Transverse colon (tissue), 4 donors: ENCODE measurements around the gene ABCD4. TPM values are rescaled to one million over a fixed set of nuclear protein-coding genes. Genes with fewer than 3 reads are reported as not detected.

Source experiments
- DNase-seq: peaks from one replicate; pipeline ENCODE4 v3.0.0-alpha.2; 2019
- H3K27ac ChIP-seq, 4 donors: fragments of 200-600 bp; sonication (generic); 2 replicates each; pipeline ENCODE4 v1.5.1; 2016 to 2018; ENCODE audit warnings: inconsistent platforms in 4 of 4
- H3K27me3 ChIP-seq: fragments of 200-600 bp; sonication (generic); 2 replicates; pipeline ENCODE4 v1.5.1; 2017; ENCODE audit warnings: inconsistent platforms
- H3K36me3 ChIP-seq, 4 donors: fragments of 200-600 bp; sonication (generic); 2 replicates each; pipeline ENCODE4 v1.5.1; 2017 to 2019; ENCODE audit warnings: inconsistent platforms in 4 of 4
- H3K4me1 ChIP-seq, 4 donors: fragments of 200-600 bp; sonication (generic); 2 replicates each; pipeline ENCODE4 v1.5.1; 2017 to 2020; ENCODE audit warnings: inconsistent platforms in 4 of 4
- H3K4me3 ChIP-seq, 4 donors: fragments of 200-600 bp; sonication (generic); 1 replicate in 1 of 4; 2 replicates in 3 of 4; pipeline versions ENCODE4 v1.5.1 to v1.6.1; 2017 to 2019; ENCODE audit warnings: inconsistent platforms in 4 of 4
- H3K9me3 ChIP-seq, 2 donors: fragments of 200-600 bp; sonication (generic); 2 replicates each; pipeline ENCODE4 v1.5.1; 2017 to 2019; ENCODE audit warnings: inconsistent platforms in 2 of 2
- EP300 ChIP-seq: sonication (generic); formaldehyde crosslinking; IDR thresholded peaks from one replicate; pipeline ENCODE4 v1.6.1; 2017; ENCODE audit warnings: antibody characterized with exemption, low read depth
- POLR2A ChIP-seq: fragments of 450-650 bp; IDR thresholded peaks from one replicate; pipeline ENCODE4 v1.6.1; 2016; ENCODE audit warnings: antibody characterized with exemption, mild to moderate bottlenecking, moderate library complexity
- POLR2AphosphoS5 ChIP-seq, 3 donors: sonication (generic); formaldehyde crosslinking; IDR thresholded peaks; one replicate each; pipeline ENCODE4 v1.6.1; 2016; ENCODE audit warnings: antibody characterized with exemption in 3 of 3
- WGBS, 2 donors: methylation state at CpG; one replicate each; pipeline ENCODE4 v1.1.5; 2018; ENCODE audit warnings: low coverage in 1 of 2; 5-methylcytosine and 5-hydroxymethylcytosine counted together
- in situ Hi-C, 4 donors: fragments of 200-750 bp; cut with MboI; loops; one replicate each; pipeline versions ENCODE4 v1.15.0 to v1.15.1; 2017; ENCODE audit warnings: low sequenced_read_pairs in 3 of 4, low pct_ligation_motif_present in 1 of 4, low pct_unique_long_range_greater_than_20kb in 1 of 4
- intact Hi-C: fragments of 100-400 bp; cut with DNase I; formaldehyde crosslinking; loops from one replicate; pipeline ENCODE4 v1.15.1; 2023; ENCODE audit warnings: low total_unique reads
- total RNA-seq, 4 donors: library from RNA; depleted of rRNA; stranded (reverse); fragments of >200 nt; gene quantifications; one replicate each; pipeline ENCODE4 v1.1.0, GENCODE V29; 2016
- TF ChIP-seq, protein P1 (sequence below), 5 experiments: fragments of 200-600 bp in 3 of 5; fragments of 450-650 bp in 2 of 5; sonication (generic) in 3 of 5; IDR thresholded peaks; 1 replicate in 2 of 5; 2 replicates in 3 of 5; pipeline ENCODE4 v1.5.1; 2016 to 2017; ENCODE audit warnings: antibody characterized with exemption in 5 of 5, inconsistent platforms in 3 of 5, mild to moderate bottlenecking in 2 of 5, moderate library complexity in 1 of 5

ABCD4 gene
- total RNA-seq, 4 donors from 2014 or later, result 51.6 to 107 (median 73.1) TPM

DNA sequence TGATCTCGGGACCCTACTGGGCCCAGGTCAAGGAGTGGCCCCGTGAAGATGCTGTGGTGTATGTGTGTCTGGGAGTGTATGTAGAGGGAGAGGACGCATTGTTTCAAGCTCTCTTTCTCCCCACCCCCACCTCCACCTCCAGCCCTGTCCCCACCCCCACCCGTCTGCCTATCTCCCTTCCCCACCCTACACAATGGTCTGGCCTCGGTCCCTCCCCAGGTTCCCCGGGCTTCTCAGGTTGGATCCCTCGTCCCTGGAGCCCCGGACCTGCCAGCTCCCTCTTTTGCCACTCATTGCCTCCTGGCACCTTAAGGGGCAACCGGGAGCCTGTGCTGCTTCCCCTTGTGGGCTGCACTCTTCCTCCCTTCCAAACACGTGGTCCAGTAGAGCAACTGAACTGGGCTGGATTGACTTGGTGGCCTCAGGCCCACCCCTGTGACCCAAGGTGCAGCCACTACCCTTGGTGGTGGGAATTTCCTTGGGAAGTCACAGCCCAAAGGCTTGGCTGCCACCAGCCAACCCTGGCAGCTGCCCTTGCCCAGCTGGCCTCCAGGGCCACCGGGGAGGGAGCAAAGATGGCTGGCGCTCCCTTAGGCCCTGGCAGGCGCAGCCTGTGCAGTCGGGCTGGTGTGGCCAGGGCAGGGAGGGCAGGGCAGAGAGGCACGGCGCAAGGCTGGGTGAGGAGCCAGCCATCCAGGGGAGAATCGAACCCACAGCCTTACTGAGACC is 46.2 kb upstream of the ABCD4 start:
- Histone ChIP-seq H3K27me3 (peaks cover 14% of the 10 kb centered on the region), H3K4me3 (no peak overlapping the region), H3K36me3 (no peaks in the 10 kb centered on the region), H3K4me1 (peaks cover 0 to 9% (median 7%) of the 10 kb centered on the region in 4 donors), H3K27ac (no peak overlapping the region), H3K9me3 (no peaks in the 10 kb centered on the region)
- in situ Hi-C loops, result no loop called here
- no peak for DNase-seq
- WGBS, 2 donors, result 61 to 80% methylated on average over 1 to 17 of the region's 17 CpGs
- intact Hi-C loops, result no loop called here
- no peak for TF ChIP-seq EP300
- no peak for TF ChIP-seq POLR2AphosphoS5 (IDR thresholded peaks at IDR 0.05)
- TF ChIP-seq POLR2A, result no peak
- TF ChIP-seq, protein P1, sequence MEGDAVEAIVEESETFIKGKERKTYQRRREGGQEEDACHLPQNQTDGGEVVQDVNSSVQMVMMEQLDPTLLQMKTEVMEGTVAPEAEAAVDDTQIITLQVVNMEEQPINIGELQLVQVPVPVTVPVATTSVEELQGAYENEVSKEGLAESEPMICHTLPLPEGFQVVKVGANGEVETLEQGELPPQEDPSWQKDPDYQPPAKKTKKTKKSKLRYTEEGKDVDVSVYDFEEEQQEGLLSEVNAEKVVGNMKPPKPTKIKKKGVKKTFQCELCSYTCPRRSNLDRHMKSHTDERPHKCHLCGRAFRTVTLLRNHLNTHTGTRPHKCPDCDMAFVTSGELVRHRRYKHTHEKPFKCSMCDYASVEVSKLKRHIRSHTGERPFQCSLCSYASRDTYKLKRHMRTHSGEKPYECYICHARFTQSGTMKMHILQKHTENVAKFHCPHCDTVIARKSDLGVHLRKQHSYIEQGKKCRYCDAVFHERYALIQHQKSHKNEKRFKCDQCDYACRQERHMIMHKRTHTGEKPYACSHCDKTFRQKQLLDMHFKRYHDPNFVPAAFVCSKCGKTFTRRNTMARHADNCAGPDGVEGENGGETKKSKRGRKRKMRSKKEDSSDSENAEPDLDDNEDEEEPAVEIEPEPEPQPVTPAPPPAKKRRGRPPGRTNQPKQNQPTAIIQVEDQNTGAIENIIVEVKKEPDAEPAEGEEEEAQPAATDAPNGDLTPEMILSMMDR (IDR thresholded peaks at IDR 0.05), result no peak

- Histone ChIP-seq H3K36me3 (no peaks in the 10 kb centered on the region), H3K27ac (no peak within 1 kb of the TSS), H3K4me3 (no peak within 1 kb of the TSS), H3K4me1 (peaks cover 0 to 9% (median 7%) of the 10 kb centered on the region in 4 donors), H3K9me3 (no peaks in the 10 kb centered on the region), H3K27me3 (peaks cover 14% of the 10 kb centered on the region)
- 63 to 100% methylated on average over 1 to 12 of the region's 12 CpGs for WGBS, 2 donors
- in situ Hi-C loops, result no loop called here
- TF ChIP-seq, protein P1 (IDR thresholded peaks at IDR 0.05), result no peak
- no peak for TF ChIP-seq POLR2AphosphoS5 (IDR thresholded peaks at IDR 0.05)
- intact Hi-C loops, result no loop called here
- DNase-seq, result no peak
These were observed 45.6 kb upstream of the ABCD4 start, which contains the start of gene VRTN for GRCh38 chr14:74348241-74348734. Gene VRTN (plus strand): TSS chr14:74348471. CDS start chr14:74356784, 8,313 bp downstream.

DNA sequence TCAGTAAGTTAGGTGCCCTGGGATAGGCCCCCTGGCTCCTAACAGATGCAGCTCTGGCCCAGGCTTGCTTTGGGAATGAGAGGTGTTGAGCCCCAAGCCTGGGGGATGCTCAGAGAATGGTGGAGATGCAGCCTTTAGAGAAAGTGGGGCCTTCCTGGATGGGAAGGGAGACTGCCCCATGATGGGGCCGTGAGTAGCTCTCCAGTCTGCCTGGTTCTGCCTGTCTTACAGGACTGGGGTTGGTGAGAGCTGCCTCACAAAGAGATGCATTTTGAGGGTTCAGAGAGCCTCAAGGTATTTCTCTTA is 45.0 kb upstream of the ABCD4 start:
- H3K27ac ChIP-seq, result no peak overlapping the region
- peaks cover 14% of the 10 kb centered on the region for H3K27me3 ChIP-seq
- TF ChIP-seq POLR2A (no peak), POLR2AphosphoS5 (IDR thresholded peaks at IDR 0.05) (no peak), EP300 (no peak)
- TF ChIP-seq, protein P1 (IDR thresholded peaks at IDR 0.05), result no peak
- no peaks in the 10 kb centered on the region for H3K9me3 ChIP-seq
- 63% methylated on average over 1 of the region's 1 CpG; no CpG with 5 or more reads in 1 of the 2 donors for WGBS, 2 donors
- intact Hi-C loops, result no loop called here
- no peaks in the 10 kb centered on the region for H3K36me3 ChIP-seq
- in situ Hi-C loops, result no loop called here
- H3K4me3 ChIP-seq, result no peak overlapping the region
- peaks cover 0 to 9% (median 7%) of the 10 kb centered on the region in 4 donors for H3K4me1 ChIP-seq
- no peak for DNase-seq

DNA sequence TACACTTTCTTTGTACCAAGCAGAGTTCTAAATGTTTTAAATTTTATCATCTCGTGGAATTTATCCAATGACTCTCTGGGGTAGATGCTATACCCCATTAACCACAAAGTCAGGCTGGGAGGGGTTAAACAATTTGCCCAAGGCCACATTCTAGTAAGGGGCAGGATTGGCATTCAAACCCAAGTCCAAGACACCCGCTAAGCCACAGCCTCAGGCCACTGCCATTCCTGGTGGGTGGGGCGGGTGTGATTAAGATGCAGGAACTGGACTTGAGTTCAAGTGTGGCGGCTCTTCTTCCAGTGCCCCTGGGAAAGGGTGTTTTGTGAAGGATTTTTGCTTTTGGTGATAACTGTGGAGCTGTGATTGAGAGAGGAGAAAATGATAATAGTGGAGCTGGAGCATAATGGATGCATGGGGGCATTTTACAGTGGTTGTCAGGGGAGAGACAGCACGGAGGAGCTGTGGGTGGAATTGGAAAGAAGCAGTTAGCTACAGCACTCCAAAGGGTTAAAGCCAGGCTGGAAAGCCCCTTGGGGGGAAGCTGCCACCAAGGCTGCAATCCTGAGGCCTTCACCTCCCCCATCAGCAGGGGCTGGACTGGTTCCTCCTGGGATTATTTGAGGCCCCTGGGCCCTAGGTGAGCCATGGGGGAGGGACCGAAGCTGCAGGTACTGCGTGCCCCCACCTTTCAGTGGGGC is 44.5 kb upstream of the ABCD4 start:
- H3K4me3 ChIP-seq, result no peak overlapping the region
- intact Hi-C loops (no loop called here), in situ Hi-C loops (no loop called here)
- DNase-seq, result no peak
- H3K4me1 ChIP-seq, result peaks cover 0 to 9% (median 7%) of the 10 kb centered on the region in 4 donors
- H3K27ac ChIP-seq, result no peak overlapping the region
- WGBS, 2 donors, result 73 to 80% methylated on average over 2 to 7 of the region's 7 CpGs
- no peaks in the 10 kb centered on the region for H3K36me3 ChIP-seq
- TF ChIP-seq EP300 (no peak), POLR2A (no peak), POLR2AphosphoS5 (IDR thresholded peaks at IDR 0.05) (no peak)
- TF ChIP-seq, protein P1 (IDR thresholded peaks at IDR 0.05), result no peak
- H3K27me3 ChIP-seq, result peaks cover 14% of the 10 kb centered on the region
- H3K9me3 ChIP-seq, result no peaks in the 10 kb centered on the region
